ENCODE data around the gene DNAJC27. TPM values are rescaled to one million over a fixed set of nuclear protein-coding genes. Genes with fewer than 3 reads are reported as not detected.
"Not testable (repeated sequence)": the region's sequence is repeated elsewhere in the genome, so short reads cannot be mapped to it uniquely, and the experiment has no call there.

DNAJC27 gene
- 3.4 and 6.0 TPM in 2 replicates for total RNA-seq (2014; rRNA removed; shearing (Covaris generic))
- polyA plus RNA-seq (2015; cell fraction: cytosol; rRNA removed) = 2.0 and 2.1 TPM in 2 replicates
- 16.5 and 22.5 TPM in 2 replicates for polyA plus RNA-seq (2015; cell fraction: nucleus; rRNA removed)

DNA sequence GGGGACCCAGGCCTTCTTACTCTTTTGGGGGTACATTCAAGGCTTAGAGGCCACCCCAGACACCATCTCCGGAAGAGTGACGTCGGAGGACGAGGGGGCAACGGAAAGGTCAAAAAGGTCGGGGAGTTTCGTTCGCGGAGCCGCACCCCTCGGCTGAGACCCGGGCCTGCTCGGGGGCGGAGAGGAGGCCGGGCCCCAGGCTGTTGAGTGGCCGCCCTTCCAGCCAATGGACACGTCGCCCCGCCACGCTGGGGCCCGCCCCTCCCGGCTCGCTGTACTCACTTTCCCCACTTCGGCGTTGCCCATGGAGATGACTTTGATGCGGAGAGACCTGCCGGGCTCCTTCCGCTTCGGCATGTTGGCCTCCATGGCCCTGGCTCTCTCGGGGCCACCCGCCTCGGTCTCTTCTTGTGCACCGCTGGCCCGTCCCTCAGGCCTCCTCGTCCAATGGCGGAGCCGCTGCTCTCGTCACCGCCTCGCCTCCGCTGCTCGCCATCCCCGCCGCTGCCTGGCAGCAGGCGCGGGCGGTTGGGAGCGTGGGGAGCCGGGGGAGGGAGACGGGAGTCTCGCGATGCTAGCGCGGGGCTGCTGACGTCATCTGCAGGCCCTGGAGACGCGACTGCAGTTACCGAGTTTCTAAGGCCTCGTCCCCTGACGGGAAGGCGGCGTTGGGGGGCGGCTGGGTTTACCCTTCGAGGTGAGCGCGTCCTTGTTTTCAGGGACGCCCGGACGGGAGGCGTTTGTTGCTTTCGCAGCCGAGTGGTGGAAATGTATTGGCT lies at the start of gene DNAJC27:
TSS of gene DNAJC27 (minus strand) at position 420 of the 779 bp plus-strand sequence. CDS start at position 369, 51 bp downstream.
- in situ Hi-C loops (cut with HindIII; ENCODE audit: low pct_unique_long_range_greater_than_20kb, low sequenced_read_pairs) = no loop called here
- DNase-seq (ENCODE audit: low read depth, low spot score) = peak; percentile 98

DNA sequence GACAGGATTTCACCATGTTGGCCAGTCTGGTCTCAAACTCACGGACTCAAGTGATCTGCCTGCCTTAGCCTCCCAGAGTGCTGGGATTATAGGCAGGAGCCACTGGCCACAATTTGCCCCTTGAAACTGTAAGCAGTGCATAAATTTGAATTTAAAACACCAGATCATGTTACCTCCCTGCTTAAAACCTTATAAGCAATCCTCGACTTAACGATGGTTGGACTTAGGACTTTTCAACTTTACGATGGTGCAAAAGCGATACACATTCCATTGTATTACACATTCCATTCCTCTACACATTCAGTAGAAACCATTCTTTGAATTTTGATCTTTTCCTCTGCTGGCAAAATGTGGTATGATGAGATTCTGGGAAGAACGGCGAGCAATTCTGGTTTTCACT lies 46.9 kb upstream of the DNAJC27 start:
- no peak for DNase-seq (ENCODE audit: low read depth, low spot score)
- in situ Hi-C loops (cut with HindIII; ENCODE audit: low pct_unique_long_range_greater_than_20kb, low sequenced_read_pairs) = no loop called here

DNA sequence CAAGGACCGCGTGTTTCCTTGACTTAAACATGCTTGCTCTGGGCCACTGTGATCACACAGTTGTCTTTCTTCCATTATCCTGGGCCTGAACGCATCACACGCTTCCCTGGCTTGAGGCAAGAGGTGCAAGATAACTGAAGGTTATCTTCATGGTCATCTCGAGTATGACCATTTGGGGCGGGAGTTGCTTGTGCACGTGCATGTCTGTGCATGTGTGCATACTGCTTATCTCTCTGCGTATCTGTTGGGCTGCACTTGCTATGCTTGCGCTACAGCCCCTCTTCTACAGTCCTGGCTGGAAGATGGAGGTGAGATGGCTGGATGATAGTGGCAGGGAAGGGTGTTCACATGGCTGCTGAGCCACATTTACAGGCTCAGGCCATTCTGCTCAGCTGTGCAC lies 42.9 kb upstream of the DNAJC27 start:
- DNase-seq (ENCODE audit: low read depth, low spot score) = no peak
- in situ Hi-C loops (cut with HindIII; ENCODE audit: low pct_unique_long_range_greater_than_20kb, low sequenced_read_pairs) = no loop called here

DNA sequence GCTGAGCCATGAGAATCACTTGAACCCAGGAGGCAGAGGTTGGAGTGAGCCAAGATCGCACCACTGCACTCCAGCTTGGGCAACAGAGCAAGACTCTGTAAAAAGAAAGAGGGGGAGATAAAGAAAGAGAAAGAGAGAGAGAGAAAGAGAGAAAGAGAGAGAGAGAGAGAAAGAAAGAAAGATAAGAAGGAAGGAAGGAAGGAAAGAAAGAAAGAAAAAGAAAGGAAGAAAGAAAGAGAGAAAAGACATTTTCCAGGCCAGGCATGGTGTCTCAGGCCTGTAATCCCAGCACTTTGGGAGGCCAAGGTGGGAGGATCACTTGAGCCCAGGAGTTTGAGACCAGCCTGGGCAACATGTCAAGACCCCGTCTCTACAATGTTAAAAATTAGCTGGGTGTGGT lies 39.6 kb upstream of the DNAJC27 start:
- in situ Hi-C loops (cut with HindIII; ENCODE audit: low pct_unique_long_range_greater_than_20kb, low sequenced_read_pairs); DNase-seq (ENCODE audit: low read depth, low spot score): not testable (repeated sequence)

DNA sequence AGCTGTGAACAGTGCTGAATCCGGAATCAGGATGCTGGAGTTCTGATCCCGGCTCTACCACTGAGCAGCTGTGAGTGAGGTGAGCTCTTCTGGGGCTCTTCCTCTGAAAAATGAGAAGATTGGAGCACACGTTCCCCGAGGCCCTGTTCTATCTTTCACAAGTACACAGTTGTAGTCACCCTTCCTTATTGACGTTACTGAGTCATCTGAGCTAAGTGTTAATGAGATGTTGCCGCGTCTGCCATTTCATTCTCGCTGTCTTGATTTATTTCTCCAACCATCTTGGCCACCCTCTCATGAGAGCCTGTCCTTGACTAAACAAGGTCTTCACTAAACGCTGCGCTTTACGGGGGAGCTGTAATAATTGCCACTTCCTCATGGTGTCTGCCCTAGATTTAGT lies 38.2 kb upstream of the DNAJC27 start:
- peak; percentile 49 for DNase-seq (ENCODE audit: low read depth, low spot score)
- in situ Hi-C loops (cut with HindIII; ENCODE audit: low pct_unique_long_range_greater_than_20kb, low sequenced_read_pairs) = no loop called here

DNA sequence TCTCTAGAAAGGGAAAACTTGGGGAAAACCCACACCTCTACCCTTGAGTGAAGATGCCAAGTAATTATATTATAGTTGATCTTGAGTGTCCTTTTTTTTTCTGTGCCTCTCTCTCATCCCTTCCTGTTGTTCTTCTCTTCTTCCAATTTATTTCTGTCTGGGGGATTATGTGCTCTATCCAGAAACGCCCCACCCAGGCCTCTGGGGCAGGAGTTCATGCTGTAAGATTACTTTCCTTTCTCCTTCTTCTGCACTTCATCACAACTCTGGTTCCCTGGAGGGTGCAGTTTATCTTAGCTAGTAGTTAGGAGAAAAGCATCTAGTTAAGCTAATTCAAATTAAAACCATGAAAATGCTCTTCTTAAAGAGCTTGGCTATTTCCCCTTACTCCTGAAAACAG lies 30.3 kb upstream of the DNAJC27 start:
- in situ Hi-C loops (cut with HindIII; ENCODE audit: low pct_unique_long_range_greater_than_20kb, low sequenced_read_pairs) = no loop called here

DNA sequence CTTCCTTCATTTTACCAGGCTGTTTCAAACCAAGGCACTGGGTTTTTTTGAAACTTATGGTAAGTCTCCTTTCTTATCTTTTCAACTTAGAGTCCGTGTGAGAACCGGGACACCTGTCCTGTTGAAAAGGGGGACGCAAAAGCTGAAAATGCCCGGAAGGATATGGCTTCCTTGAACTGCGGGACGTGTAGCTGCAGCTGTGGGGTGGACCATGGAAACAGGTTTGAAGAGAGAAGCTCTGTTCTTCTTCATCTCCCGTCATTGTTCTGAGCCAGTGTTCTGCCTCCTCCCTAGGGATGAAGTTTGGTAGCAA lies 29.5 kb upstream of the DNAJC27 start:
- in situ Hi-C loops (cut with HindIII; ENCODE audit: low pct_unique_long_range_greater_than_20kb, low sequenced_read_pairs) = no loop called here
- DNase-seq (ENCODE audit: low read depth, low spot score) = no peak

More for the DNA sequence above, 30.3 kb upstream of the DNAJC27 start:
- DNase-seq (ENCODE audit: low read depth, low spot score) = no peak

DNA sequence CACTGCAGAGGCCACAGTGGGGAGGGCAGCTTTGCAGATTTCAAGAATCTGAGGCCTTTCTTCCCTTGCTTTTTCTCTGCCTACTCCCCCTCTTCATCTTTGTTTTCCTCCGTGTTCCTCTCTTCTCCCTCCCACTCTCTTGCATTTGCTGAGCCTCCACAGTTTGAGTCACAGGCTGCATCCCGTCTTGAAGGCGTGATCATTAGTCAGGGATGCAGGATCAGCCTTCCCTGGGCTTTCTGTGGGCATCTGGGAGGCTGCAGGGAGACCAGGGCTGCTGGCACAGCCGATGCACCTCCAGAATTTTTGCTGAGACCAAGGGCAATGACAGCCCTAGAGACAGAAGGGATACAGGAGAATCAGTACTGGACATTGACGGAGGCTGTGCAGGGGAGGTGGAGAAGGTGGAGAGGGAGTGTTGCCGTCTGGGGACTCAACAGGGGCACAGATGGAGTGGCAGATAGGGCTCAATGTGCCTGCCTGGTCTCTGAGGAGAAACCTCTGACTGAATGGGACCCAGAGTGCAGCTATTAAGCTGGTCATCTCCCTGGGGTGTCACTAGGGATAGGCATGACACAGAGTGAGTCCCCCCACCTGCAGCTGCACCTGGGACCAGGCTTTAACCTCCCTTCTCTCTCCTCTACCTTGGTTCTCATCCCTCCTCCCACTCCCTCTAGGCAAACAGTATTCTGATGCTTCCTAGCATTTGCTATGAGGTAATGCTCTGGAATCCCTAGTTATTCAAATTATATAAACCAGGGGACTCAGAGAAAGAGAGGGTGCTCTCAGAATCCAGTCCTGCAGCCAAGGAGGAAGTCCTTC lies 29.0 kb upstream of the DNAJC27 start:
- DNase-seq (ENCODE audit: low read depth, low spot score) = no peak

DNA sequence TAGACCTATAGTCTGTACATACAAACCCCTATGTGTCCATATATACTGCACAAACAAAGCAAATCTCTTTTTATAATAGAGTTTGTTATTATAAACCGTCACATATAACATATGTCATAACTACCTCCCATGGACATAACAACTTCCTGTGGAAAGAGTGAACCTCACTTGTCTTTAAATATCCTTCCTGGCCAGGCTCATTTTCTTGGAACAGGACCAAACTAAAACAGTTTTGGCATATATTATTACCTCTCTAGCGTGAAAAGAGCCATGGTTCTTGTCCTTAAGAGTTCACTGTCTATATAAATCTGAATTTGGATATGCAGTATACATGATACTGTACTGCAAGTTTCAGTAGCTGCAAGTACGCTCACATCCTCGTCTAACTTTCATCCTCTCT lies 28.3 kb upstream of the DNAJC27 start:
- DNase-seq (ENCODE audit: low read depth, low spot score) = no peak
- in situ Hi-C loops (cut with HindIII; ENCODE audit: low pct_unique_long_range_greater_than_20kb, low sequenced_read_pairs) = no loop called here

More for the DNA sequence above, 29.0 kb upstream of the DNAJC27 start:
- in situ Hi-C loops (cut with HindIII; ENCODE audit: low pct_unique_long_range_greater_than_20kb, low sequenced_read_pairs) = no loop called here

DNA sequence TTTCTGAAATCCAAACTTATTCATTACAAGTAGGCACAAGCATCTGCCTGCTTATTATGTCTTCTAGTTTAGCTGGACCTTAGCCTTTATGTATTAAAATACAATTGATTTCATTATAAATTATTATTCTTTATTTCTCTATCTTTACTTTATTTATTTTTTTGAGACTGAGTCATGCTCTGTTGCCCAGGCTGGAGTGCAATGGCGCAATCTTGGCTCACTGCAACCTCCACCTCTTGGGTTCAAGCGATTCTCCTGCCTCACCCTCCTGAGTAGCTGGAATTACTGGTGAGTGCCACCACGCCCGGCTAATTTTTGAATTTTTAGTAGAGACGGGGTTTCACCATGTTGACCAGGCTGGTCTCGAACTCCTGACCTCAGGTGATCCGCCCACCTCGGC lies 27.3 kb upstream of the DNAJC27 start:
- DNase-seq (ENCODE audit: low read depth, low spot score) = not testable (repeated sequence)

DNA sequence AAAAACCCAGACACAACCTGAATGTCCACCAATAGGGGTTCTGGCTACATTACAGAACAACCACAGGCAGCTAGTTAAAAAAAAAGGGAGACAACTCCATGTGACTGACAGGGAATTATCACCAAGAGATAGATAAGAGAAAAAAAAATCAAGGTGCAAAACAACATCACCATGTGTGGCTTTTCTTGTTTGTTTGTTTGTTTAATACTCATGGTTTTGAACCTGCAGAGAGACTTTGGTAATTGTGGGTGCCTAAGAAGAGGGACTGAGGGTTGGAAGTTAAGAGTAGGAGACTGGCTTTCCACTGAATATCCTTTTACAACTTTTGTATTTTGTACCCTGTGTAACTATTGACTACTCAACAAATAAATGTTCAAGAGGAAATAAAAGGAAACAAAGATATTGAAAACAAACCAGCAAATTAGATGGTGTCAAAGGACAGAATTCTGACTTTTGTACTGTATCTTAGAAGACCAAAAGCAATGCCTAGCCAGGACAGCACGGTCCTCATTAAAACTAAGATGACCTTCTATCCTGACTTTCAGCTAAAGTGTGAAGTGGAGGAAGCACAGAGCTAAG lies 22.5 kb upstream of the DNAJC27 start:
- DNase-seq (ENCODE audit: low read depth, low spot score) = no peak
- in situ Hi-C loops (cut with HindIII; ENCODE audit: low pct_unique_long_range_greater_than_20kb, low sequenced_read_pairs) = no loop called here

More for the DNA sequence above, 27.3 kb upstream of the DNAJC27 start:
- in situ Hi-C loops (cut with HindIII; ENCODE audit: low pct_unique_long_range_greater_than_20kb, low sequenced_read_pairs) = not testable (repeated sequence)

DNA sequence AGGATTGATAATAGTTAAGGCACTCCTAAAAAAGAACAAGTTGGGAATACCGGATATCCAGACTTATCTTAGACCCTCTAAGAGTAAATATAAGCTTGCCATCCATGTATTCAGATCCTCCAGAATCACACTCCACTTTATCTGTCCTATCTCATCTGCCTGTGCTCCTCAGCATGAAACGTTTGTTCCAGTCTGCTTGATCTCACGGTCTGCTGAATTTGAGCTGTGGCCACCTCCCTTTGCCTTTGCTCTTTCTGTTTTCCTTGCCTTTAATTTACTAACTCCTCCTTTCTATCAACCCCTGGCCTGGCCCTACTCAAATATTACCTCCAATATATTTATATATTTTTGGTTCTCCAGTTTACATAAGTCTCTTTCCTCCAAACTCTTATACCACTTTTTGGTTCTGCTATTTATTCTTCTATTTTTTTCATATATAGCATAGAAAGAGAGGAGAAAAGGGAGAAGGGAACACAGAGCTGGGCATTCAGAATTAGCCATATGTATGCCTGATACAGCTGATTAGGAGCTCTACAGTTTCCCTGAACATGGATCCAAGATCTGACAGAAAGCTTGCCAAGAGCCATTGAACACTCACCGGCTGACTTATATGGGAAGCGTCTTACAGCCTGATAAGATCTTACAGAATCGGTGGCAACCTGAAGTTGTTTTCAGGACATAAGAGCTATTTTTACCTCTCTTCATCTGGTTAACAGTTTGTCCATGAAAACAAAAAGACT lies 21.8 kb upstream of the DNAJC27 start:
- no peak for DNase-seq (ENCODE audit: low read depth, low spot score)
- in situ Hi-C loops (cut with HindIII; ENCODE audit: low pct_unique_long_range_greater_than_20kb, low sequenced_read_pairs) = no loop called here

DNA sequence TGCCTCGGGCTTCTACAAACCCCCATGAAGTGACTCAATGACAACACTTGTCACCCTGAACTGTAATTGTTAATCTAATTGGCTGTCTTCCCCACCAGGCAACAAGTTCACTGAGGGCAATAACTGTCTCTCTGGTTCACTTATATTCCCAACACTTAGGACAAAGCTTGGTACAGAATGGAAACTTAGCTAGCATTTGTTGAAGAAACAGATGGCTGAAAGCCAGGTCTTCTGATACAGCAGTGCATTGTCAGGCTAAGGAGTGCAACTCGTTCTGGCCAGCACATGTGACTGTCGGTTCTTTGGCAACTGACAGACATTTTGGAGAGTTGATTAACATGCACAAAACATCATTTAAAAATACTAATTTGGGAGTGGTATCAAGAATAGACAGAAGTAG lies 14.6 kb upstream of the DNAJC27 start:
- in situ Hi-C loops (cut with HindIII; ENCODE audit: low pct_unique_long_range_greater_than_20kb, low sequenced_read_pairs) = no loop called here
- DNase-seq (ENCODE audit: low read depth, low spot score) = peak; percentile 96

DNA sequence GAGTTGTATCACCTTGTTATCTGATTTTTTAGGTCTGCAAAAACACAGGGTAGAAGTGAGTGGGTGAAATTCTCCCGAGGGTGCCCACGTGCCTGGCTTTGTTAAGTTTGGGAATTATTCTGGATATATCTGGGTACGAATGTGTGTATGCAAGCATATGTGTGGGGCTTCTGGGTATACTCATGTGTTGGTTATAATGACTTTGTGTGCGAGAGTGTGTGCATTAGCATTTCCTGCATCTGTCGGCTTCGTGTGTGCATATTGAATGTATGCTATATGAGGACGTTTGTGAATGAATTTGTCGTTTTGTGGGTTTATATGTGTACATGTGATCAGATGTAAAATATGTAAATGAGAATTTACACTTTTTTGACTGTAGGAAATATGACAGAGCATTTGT lies 13.8 kb upstream of the DNAJC27 start:
- DNase-seq (ENCODE audit: low read depth, low spot score) = no peak
- in situ Hi-C loops (cut with HindIII; ENCODE audit: low pct_unique_long_range_greater_than_20kb, low sequenced_read_pairs) = no loop called here

DNA sequence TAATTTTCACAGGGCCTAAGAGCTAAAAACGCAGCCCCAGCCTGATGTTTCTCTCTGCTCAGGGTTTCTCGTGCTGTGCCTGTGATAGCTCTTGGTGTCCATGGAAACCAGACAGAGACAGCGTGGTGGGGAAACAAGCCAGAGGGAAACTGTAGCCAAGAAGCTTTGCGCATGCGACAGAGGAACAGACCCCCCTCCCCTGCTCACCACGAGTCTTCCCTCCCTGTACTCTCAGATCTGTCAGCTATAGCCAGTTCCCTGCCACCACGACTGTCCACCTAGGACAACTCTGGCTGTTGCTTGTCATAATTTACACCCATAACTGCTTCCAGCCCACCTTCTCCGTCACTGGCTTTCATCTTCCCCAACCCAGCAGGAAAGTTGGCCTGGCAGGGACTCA lies 13.2 kb upstream of the DNAJC27 start:
- peak; percentile 42 for DNase-seq (ENCODE audit: low read depth, low spot score)
- in situ Hi-C loops (cut with HindIII; ENCODE audit: low pct_unique_long_range_greater_than_20kb, low sequenced_read_pairs) = no loop called here

DNA sequence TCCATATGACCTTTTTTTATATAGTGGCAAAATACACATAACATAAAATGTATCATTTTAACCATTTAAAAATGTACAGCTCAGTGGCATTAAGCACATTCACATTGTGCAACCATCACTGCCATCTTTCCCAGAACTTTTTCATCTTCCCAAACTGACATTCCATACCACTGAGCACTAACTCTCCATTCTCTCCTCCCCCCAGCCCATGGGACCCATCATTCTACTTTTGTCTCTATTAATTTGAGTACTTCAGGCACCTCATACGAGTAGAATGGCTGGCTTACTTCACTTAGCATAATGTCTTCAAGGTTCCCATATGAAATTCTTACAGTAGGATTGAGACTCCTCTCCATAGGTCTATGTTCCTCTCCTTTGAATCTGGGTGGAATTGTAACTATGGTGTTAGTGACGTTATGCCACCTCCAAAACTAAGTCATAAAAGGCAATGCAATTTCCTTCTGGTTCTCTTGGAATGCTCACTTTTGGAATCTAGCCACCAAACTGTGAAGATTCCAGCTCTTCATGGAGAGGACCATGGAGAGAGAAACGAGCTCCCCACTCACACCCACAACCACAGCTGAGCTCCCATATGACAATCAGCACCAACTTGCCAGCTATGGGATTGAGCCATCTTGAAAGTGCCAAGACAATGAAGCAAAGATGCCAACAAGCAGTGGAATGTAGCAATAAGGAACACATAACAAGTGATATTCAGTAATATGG lies 9.8 kb upstream of the DNAJC27 start:
- DNase-seq (ENCODE audit: low read depth, low spot score) = no peak
- in situ Hi-C loops (cut with HindIII; ENCODE audit: low pct_unique_long_range_greater_than_20kb, low sequenced_read_pairs) = no loop called here

DNA sequence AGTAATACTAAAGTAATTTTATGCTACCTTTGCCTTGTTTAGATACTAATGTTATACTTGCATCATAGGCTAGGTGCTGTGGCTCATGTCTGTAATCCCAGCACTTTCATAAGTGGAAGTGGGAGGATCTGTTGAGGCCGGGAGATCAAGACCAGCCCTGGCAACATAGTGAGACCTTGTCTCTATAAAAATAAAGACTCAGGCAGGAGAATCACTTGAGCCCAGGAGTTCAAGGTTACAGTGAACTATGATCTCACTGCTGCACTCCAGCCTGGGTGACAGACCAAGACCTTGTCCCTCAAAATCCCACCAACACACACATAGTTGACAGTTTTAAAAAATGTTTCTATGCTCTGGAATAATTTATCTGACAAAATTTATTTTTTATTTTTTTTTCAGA lies 6.9 kb upstream of the DNAJC27 start:
- in situ Hi-C loops (cut with HindIII; ENCODE audit: low pct_unique_long_range_greater_than_20kb, low sequenced_read_pairs) = no loop called here
- no peak for DNase-seq (ENCODE audit: low read depth, low spot score)
